ENCODE results near the gene DEGS2.

Gene DEGS2

GRCh38 chr14:100192250-100192671 lies 32.8 kb upstream of the DEGS2 start:
- Histone ChIP-seq H3K4me3 (ENCODE audit: low read depth, low read length) (peak overlapping the region; percentile 51), H2BK120ac (ENCODE audit: insufficient read depth, low read length, poor library complexity) (peak overlapping the region; percentile 75), H3K18ac (ENCODE audit: low read length) (peak overlapping the region; percentile 93), H3K36me3 (ENCODE audit: control insufficient read depth in 1 of 2, insufficient read depth in 2 of 2, low read length in 2 of 2) (no peaks in the 10 kb centered on the region), H2BK5ac (ENCODE audit: low read depth, low read length, poor library complexity) (peak overlapping the region; percentile 9), H3K27ac (ENCODE audit: low read depth, low read length) (no peak overlapping the region), H4K8ac (ENCODE audit: low read depth, low read length) (peak overlapping the region; percentile 96), H3K27me3 (ENCODE audit: insufficient read depth, low read length) (no peaks in the 10 kb centered on the region), H2AK5ac (ENCODE audit: low read length) (peak overlapping the region; percentile 74), H4K91ac (ENCODE audit: low read depth, low read length) (peak overlapping the region; percentile 94), H3K4me1 (ENCODE audit: control insufficient read depth in 1 of 2, insufficient read depth in 2 of 2, low read length in 2 of 2) (peaks cover 9 to 10% of the 10 kb centered on the region in 2 experiments), H3K4me2 (ENCODE audit: low read length) (peak overlapping the region; percentile 66), H3K14ac (ENCODE audit: low read length) (peak overlapping the region; percentile 86), H2BK12ac (ENCODE audit: low read length) (peak overlapping the region; percentile 19), H3K23ac (ENCODE audit: low read length) (no peak overlapping the region), H3K79me1 (ENCODE audit: low read length) (peaks cover 6% of the 10 kb centered on the region), H4K12ac (ENCODE audit: low read depth, low read length) (peak overlapping the region; percentile 94), H3K79me2 (ENCODE audit: control insufficient read depth, insufficient read depth, low read length, poor library complexity) (peaks cover 2% of the 10 kb centered on the region), H3K9me3 (ENCODE audit: insufficient read depth, low read depth, low read length) (no peaks in the 10 kb centered on the region), H3K4ac (ENCODE audit: low read depth, low read length) (peak overlapping the region; percentile 65), H3K9ac (ENCODE audit: low read length) (no peak overlapping the region), H2AFZ (ENCODE audit: insufficient read depth, low read length, poor library complexity) (peak overlapping the region; percentile 84)
- DNase-seq: no peak
- WGBS (ENCODE audit: extremely low coverage, insufficient coverage, insufficient read length): no CpG with 5 or more reads among the region's 21 CpGs

- Histone ChIP-seq H3K4me3 (ENCODE audit: low read depth, low read length) (no peak overlapping the region), H3K36me3 (ENCODE audit: control insufficient read depth in 1 of 2, insufficient read depth in 2 of 2, low read length in 2 of 2) (no peaks in the 10 kb centered on the region), H3K4ac (ENCODE audit: low read depth, low read length) (no peak overlapping the region), H4K91ac (ENCODE audit: low read depth, low read length) (no peak overlapping the region), H3K23ac (ENCODE audit: low read length) (no peak overlapping the region), H2AK5ac (ENCODE audit: low read length) (no peak overlapping the region), H4K8ac (ENCODE audit: low read depth, low read length) (no peak overlapping the region), H3K18ac (ENCODE audit: low read length) (no peak overlapping the region), H3K27me3 (ENCODE audit: insufficient read depth, low read length) (no peaks in the 10 kb centered on the region), H3K14ac (ENCODE audit: low read length) (no peak overlapping the region), H3K79me2 (ENCODE audit: control insufficient read depth, insufficient read depth, low read length, poor library complexity) (peaks cover 2% of the 10 kb centered on the region), H2AFZ (ENCODE audit: insufficient read depth, low read length, poor library complexity) (no peak overlapping the region), H3K4me2 (ENCODE audit: low read length) (no peak overlapping the region), H2BK120ac (ENCODE audit: insufficient read depth, low read length, poor library complexity) (no peak overlapping the region), H3K4me1 (ENCODE audit: control insufficient read depth in 1 of 2, insufficient read depth in 2 of 2, low read length in 2 of 2) (peaks cover 9 to 10% of the 10 kb centered on the region in 2 experiments), H3K27ac (ENCODE audit: low read depth, low read length) (no peak overlapping the region), H3K79me1 (ENCODE audit: low read length) (peaks cover 6% of the 10 kb centered on the region), H4K12ac (ENCODE audit: low read depth, low read length) (no peak overlapping the region), H2BK12ac (ENCODE audit: low read length) (no peak overlapping the region), H3K9ac (ENCODE audit: low read length) (no peak overlapping the region), H2BK5ac (ENCODE audit: low read depth, low read length, poor library complexity) (no peak overlapping the region), H3K9me3 (ENCODE audit: insufficient read depth, low read depth, low read length) (no peaks in the 10 kb centered on the region)
- no CpG with 5 or more reads among the region's 14 CpGs for WGBS (ENCODE audit: extremely low coverage, insufficient coverage, insufficient read length)
- DNase-seq: no peak
These were observed 32.3 kb upstream of the DEGS2 start for GRCh38 chr14:100191584-100192249.

GRCh38 chr14:100190126-100190525 lies 30.7 kb upstream of the DEGS2 start:
- no peak overlapping the region for H3K23ac ChIP-seq (ENCODE audit: low read length)
- H3K79me1 ChIP-seq (ENCODE audit: low read length): peaks cover 6% of the 10 kb centered on the region
- no peak overlapping the region for H3K14ac ChIP-seq (ENCODE audit: low read length)
- H2AK5ac ChIP-seq (ENCODE audit: low read length): no peak overlapping the region
- H2BK120ac ChIP-seq (ENCODE audit: insufficient read depth, low read length, poor library complexity): no peak overlapping the region
- H3K79me2 ChIP-seq (ENCODE audit: control insufficient read depth, insufficient read depth, low read length, poor library complexity): peaks cover 2% of the 10 kb centered on the region
- H4K12ac ChIP-seq (ENCODE audit: low read depth, low read length): no peak overlapping the region
- H3K36me3 ChIP-seq (ENCODE audit: control insufficient read depth in 1 of 2, insufficient read depth in 2 of 2, low read length in 2 of 2): no peaks in the 10 kb centered on the region
- H3K27me3 ChIP-seq (ENCODE audit: insufficient read depth, low read length): no peaks in the 10 kb centered on the region
- H3K27ac ChIP-seq (ENCODE audit: low read depth, low read length): no peak overlapping the region
- H3K4me1 ChIP-seq (ENCODE audit: control insufficient read depth in 1 of 2, insufficient read depth in 2 of 2, low read length in 2 of 2): peaks cover 9 to 10% of the 10 kb centered on the region in 2 experiments
- no peak overlapping the region for H3K4ac ChIP-seq (ENCODE audit: low read depth, low read length)
- no peak overlapping the region for H4K91ac ChIP-seq (ENCODE audit: low read depth, low read length)
- no CpG with 5 or more reads among the region's 1 CpG for WGBS (ENCODE audit: extremely low coverage, insufficient coverage, insufficient read length)
- no peak overlapping the region for H2BK5ac ChIP-seq (ENCODE audit: low read depth, low read length, poor library complexity)
- no peak for DNase-seq
- H2BK12ac ChIP-seq (ENCODE audit: low read length): no peak overlapping the region
- H3K4me2 ChIP-seq (ENCODE audit: low read length): no peak overlapping the region
- no peak overlapping the region for H3K9ac ChIP-seq (ENCODE audit: low read length)
- no peak overlapping the region for H3K18ac ChIP-seq (ENCODE audit: low read length)
- H3K4me3 ChIP-seq (ENCODE audit: low read depth, low read length): no peak overlapping the region
- H3K9me3 ChIP-seq (ENCODE audit: insufficient read depth, low read depth, low read length): no peaks in the 10 kb centered on the region
- no peak overlapping the region for H4K8ac ChIP-seq (ENCODE audit: low read depth, low read length)
- no peak overlapping the region for H2AFZ ChIP-seq (ENCODE audit: insufficient read depth, low read length, poor library complexity)

GRCh38 chr14:100188392-100189030 lies 29.1 kb upstream of the DEGS2 start:
- Histone ChIP-seq H3K23ac (ENCODE audit: low read length) (no peak overlapping the region), H3K4me2 (ENCODE audit: low read length) (no peak overlapping the region), H3K4me1 (ENCODE audit: control insufficient read depth in 1 of 2, insufficient read depth in 2 of 2, low read length in 2 of 2) (peaks cover 7 to 9% of the 10 kb centered on the region in 2 experiments), H4K91ac (ENCODE audit: low read depth, low read length) (no peak overlapping the region), H3K4me3 (ENCODE audit: low read depth, low read length) (no peak overlapping the region), H3K9ac (ENCODE audit: low read length) (no peak overlapping the region), H2BK12ac (ENCODE audit: low read length) (no peak overlapping the region), H3K4ac (ENCODE audit: low read depth, low read length) (no peak overlapping the region), H3K79me2 (ENCODE audit: control insufficient read depth, insufficient read depth, low read length, poor library complexity) (peaks cover 2% of the 10 kb centered on the region), H3K27ac (ENCODE audit: low read depth, low read length) (no peak overlapping the region), H3K14ac (ENCODE audit: low read length) (no peak overlapping the region), H2AFZ (ENCODE audit: insufficient read depth, low read length, poor library complexity) (no peak overlapping the region), H4K8ac (ENCODE audit: low read depth, low read length) (no peak overlapping the region), H3K79me1 (ENCODE audit: low read length) (peaks cover 6% of the 10 kb centered on the region), H2BK5ac (ENCODE audit: low read depth, low read length, poor library complexity) (no peak overlapping the region), H2BK120ac (ENCODE audit: insufficient read depth, low read length, poor library complexity) (no peak overlapping the region), H3K27me3 (ENCODE audit: insufficient read depth, low read length) (no peaks in the 10 kb centered on the region), H3K9me3 (ENCODE audit: insufficient read depth, low read depth, low read length) (no peaks in the 10 kb centered on the region), H3K36me3 (ENCODE audit: control insufficient read depth in 1 of 2, insufficient read depth in 2 of 2, low read length in 2 of 2) (no peaks in the 10 kb centered on the region), H2AK5ac (ENCODE audit: low read length) (no peak overlapping the region), H3K18ac (ENCODE audit: low read length) (no peak overlapping the region), H4K12ac (ENCODE audit: low read depth, low read length) (no peak overlapping the region)
- no CpG with 5 or more reads among the region's 12 CpGs for WGBS (ENCODE audit: extremely low coverage, insufficient coverage, insufficient read length)
- no peak for DNase-seq

Data from trophoblast cell (in vitro differentiated cells and primary cell).